ENCODE results near the gene SEC31A.

Gene SEC31A

DNA sequence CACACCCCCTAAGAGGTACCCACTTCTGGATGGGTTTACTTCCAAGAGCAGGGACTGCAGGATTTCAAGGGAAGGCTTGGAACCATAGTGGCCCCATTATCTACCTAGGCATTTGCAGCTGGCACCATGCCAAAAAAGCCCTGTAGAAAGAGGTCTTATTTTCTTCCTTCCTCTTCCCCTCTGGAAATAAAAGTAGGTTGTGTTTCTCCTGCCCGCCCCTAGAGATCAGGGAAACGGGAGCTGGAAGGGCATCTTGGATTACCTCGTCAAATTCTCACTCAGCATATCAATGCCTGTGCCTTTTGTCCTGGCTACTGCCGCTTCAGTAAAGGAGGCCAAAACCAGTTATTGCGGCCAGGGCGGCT lies 93.9 kb downstream of the SEC31A start:
- TF ChIP-seq, protein P1, sequence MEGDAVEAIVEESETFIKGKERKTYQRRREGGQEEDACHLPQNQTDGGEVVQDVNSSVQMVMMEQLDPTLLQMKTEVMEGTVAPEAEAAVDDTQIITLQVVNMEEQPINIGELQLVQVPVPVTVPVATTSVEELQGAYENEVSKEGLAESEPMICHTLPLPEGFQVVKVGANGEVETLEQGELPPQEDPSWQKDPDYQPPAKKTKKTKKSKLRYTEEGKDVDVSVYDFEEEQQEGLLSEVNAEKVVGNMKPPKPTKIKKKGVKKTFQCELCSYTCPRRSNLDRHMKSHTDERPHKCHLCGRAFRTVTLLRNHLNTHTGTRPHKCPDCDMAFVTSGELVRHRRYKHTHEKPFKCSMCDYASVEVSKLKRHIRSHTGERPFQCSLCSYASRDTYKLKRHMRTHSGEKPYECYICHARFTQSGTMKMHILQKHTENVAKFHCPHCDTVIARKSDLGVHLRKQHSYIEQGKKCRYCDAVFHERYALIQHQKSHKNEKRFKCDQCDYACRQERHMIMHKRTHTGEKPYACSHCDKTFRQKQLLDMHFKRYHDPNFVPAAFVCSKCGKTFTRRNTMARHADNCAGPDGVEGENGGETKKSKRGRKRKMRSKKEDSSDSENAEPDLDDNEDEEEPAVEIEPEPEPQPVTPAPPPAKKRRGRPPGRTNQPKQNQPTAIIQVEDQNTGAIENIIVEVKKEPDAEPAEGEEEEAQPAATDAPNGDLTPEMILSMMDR (IDR thresholded peaks at IDR 0.05; ENCODE audit: insufficient read depth, low read depth, low read length, missing control alignments) = no peak
- no peak for DNase-seq (ENCODE audit: low read depth)
- no peak overlapping the region for H3K4me3 ChIP-seq (ENCODE audit: low read depth, low read length)

DNA sequence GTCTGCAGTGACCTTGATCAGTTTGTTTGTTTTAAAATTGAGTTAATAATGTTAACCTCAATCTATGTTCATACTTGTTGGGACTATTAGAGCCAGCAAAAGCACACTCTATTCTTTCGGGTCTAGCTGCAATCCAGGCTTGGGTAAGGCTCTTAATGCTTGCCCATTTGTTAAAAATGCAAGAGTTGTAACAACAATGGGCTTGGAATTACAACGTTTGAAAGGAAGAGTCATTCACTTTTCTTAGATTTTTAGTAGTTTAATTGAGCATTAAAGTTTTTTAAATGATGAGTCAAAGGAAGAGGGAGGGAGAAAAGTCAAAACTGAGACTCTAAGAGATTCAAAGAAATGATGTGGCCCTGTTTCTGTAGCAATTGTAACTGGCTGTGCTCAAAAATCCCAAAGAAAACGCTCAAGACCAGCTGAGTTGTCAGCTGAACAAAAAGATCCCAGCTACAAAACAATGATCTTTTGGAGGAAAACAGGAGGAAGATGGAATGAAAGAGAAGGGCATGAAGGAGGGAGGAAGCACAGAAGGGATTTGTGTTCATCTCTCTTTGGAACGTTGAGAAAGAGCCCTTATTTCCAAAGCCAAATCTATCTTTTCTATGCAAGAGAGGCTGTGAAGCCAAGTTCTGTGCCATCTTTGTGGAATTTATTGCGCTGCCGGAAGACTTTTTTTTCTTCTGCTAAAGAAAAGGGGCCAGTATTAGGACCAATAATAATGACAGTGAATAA lies 97.9 kb downstream of the SEC31A start:
- DNase-seq (ENCODE audit: low read depth) = no peak
- TF ChIP-seq, protein P1 (IDR thresholded peaks at IDR 0.05; ENCODE audit: insufficient read depth, low read depth, low read length, missing control alignments) = no peak
- no peak overlapping the region for H3K4me3 ChIP-seq (ENCODE audit: low read depth, low read length)

DNA sequence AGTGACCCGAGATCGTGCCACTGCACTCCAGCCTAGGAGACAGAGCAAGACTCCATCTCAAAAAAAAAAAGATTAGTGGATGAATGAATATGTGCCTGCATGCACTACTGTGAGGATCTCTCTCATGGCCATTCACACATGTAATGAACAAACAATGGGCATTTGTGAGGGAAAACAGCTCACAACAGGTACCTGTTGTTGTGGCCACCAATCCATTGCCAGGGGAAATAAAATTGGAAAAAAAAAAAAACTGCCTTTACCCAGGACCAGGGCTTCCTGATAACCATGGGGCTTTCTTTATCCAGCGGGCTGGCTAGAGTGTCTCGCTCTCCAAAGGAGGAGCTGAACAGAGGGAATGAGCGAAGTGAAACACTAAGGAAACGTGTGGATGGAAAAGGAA lies 99.8 kb downstream of the SEC31A start:
- no peak overlapping the region for H3K4me3 ChIP-seq (ENCODE audit: low read depth, low read length)
- TF ChIP-seq, protein P1 (IDR thresholded peaks at IDR 0.05; ENCODE audit: insufficient read depth, low read depth, low read length, missing control alignments) = no peak
- no peak for DNase-seq (ENCODE audit: low read depth)

DNA sequence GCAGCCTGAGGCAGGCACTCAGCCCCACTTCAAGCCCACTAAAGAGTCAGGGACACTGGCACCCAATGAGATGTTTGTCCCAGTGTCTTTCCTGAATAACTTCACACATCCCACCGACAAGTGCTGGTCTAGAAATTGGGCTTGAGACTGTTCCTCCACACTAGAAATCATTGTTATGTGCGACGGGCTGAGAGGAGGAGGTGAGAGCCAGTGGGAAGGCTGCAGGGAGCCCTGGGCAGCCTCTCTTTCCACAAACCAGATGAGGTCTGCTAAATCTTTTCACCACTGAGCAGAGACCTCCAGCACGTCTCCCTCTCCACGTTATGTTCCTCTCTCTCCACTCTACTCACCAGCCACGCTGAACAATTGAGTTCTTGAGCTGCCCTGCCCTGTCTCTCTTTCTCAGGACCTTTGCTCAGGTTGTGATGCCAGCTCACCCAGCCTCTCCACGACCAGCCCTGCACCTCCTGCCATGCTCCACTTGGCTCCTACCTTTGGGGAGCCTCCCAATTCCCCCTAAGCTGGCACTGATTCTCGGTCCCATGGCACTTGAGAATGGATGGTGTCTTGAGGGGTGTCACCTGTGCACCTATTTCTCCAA lies 100.8 kb downstream of the SEC31A start:
- TF ChIP-seq, protein P1 (IDR thresholded peaks at IDR 0.05; ENCODE audit: insufficient read depth, low read depth, low read length, missing control alignments) = no peak
- H3K4me3 ChIP-seq (ENCODE audit: low read depth, low read length) = no peak overlapping the region
- no peak for DNase-seq (ENCODE audit: low read depth)

DNA sequence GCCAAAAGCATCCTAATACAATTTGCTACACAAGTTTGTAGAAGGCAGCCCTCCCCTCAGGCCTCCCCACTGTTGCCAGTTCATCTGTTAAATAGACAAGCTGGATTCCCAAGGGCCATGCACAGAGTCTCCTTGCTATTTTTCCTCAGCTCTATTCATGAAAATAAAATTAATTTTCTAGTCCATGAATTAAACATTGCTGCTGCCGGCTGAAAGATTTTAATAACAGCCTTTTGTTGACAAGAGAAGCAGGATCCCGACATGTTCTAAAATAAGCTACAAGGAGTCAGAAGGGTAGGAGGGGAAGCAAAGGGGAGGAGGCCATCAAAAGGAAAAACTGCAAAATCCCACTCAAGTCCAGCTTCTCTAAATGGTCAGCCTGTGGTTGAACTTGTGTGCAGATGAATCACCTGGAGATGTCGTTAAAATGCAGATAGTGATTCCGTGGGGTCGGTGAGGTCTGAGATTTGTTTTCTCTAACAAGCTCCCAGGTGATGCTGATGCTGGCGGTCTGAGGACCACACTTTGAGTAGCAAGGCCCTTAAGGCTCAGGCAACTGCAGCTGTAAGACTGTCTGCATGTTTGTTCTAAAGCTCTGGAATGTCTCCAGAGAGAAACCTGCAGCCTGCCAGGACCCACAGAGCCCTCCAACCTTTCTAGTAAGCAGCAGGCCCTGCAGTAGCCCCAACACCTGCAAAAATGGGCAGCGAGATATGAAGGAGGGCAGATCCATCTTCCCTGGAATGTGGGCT lies 101.8 kb downstream of the SEC31A start:
- DNase-seq (ENCODE audit: low read depth) = no peak
- TF ChIP-seq, protein P1 (IDR thresholded peaks at IDR 0.05; ENCODE audit: insufficient read depth, low read depth, low read length, missing control alignments) = no peak
- H3K4me3 ChIP-seq (ENCODE audit: low read depth, low read length) = no peak overlapping the region

DNA sequence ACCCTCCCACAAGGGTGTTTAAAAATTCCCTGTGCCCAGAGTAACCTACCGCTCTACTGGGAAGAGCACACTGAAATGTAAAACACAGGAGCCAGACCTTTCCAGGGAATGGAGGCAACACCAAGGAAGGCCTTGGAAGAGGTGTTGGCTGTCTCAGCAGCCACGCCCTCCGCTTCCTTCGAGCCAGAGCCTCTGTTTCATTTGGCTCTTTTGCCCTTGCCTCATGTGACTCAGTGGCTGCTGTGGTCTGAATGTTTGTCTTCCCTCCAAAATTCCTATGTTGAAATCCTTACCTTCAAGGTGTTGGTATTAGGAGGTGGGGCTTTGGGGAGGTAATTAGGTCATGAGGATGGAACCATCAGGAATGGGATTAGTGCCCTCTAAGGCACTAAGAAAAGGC lies 103.6 kb downstream of the SEC31A start:
- no peak overlapping the region for H3K4me3 ChIP-seq (ENCODE audit: low read depth, low read length)
- TF ChIP-seq, protein P1 (IDR thresholded peaks at IDR 0.05; ENCODE audit: insufficient read depth, low read depth, low read length, missing control alignments) = no peak
- DNase-seq (ENCODE audit: low read depth) = no peak

Data from GM12865 (cell line).